Measurements from ENCODE around the gene ADCK1.

DNA sequence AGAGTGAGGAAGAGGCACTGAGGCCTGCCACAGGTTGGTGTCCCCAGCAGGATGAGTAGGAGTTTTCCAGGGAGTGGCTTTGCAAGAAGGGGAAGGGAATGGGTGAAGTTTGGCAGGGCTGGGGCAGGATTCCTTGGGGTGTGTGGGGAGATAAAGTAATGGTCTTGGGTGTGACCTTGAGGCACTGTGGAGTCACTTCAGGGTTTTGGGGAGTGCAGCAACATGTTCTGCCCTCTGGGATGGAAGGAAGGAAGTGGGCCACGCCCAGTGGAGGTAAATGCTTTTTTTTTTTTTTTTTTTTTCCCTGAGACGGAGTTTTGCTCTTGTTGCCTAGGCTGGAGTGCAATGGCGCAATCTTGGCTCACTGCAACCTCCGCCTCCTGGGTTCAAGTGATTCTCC, 108.9 kb downstream of the ADCK1 start:
- TF ChIP-seq, protein P1, sequence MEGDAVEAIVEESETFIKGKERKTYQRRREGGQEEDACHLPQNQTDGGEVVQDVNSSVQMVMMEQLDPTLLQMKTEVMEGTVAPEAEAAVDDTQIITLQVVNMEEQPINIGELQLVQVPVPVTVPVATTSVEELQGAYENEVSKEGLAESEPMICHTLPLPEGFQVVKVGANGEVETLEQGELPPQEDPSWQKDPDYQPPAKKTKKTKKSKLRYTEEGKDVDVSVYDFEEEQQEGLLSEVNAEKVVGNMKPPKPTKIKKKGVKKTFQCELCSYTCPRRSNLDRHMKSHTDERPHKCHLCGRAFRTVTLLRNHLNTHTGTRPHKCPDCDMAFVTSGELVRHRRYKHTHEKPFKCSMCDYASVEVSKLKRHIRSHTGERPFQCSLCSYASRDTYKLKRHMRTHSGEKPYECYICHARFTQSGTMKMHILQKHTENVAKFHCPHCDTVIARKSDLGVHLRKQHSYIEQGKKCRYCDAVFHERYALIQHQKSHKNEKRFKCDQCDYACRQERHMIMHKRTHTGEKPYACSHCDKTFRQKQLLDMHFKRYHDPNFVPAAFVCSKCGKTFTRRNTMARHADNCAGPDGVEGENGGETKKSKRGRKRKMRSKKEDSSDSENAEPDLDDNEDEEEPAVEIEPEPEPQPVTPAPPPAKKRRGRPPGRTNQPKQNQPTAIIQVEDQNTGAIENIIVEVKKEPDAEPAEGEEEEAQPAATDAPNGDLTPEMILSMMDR (IDR thresholded peaks at IDR 0.05), result no peak
- TF ChIP-seq EZH2 (IDR thresholded peaks at IDR 0.05; ENCODE audit: borderline replicate concordance, insufficient read depth, low read depth, low read length, poor library complexity, severe bottlenecking), result no peak

All from B cell (primary cell).